ENCODE results near the gene TRPV2. TPM values are rescaled to one million over a fixed set of nuclear protein-coding genes. Genes with fewer than 3 reads are reported as not detected.

The TRPV2 gene
- total RNA-seq, 1 experiment from 2014 or later = 1.0 TPM

DNA sequence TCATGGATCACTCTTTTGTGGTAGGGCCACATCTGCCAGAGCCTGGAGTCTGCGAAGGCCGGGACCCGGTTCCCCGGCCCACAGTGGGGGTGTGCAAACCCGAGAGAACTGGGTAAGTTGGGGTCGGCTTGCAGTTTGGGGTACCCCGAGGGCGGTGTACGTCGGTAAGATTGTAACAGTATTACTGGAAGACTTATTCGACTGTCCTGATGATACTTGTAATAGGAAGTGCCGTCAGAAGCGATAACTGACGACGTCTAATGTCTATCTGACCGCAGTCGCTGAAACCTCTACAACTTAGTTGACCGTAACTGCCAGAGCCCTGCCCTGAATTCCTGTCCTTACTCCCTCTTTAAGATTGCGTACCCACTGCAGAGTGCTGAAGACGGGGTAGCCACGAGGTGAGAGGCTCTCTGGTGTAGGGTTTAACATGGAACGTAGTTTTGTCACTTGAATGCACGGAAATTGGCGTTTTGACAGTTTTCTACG lies 24.0 kb downstream of the TRPV2 start:
- Histone ChIP-seq H2BK12ac (ENCODE audit: insufficient read length, low read depth, low read length) (no peak overlapping the region), H2BK20ac (ENCODE audit: low read depth, low read length, poor library complexity, severe bottlenecking) (no peak overlapping the region), H3K9ac (ENCODE audit: extremely low read depth, insufficient read length, low read length) (peak overlapping the region; percentile 99), H3K4me1 (ENCODE audit: insufficient read depth, low read length) (0 out of 2 replicates have a peak, but pooled peaks cover 4% of the 10 kb centered on the region), H2AFZ (ENCODE audit: low read length) (no peak overlapping the region), H3K56ac (ENCODE audit: insufficient read length, low read depth, low read length) (peak overlapping the region; percentile 28), H3T11ph (ENCODE audit: low read length) (no peak overlapping the region), H3K4ac (ENCODE audit: low read depth, low read length) (no peak overlapping the region), H4K20me1 (ENCODE audit: control insufficient read depth, insufficient read depth, insufficient read length) (no peaks in the 10 kb centered on the region), H2BK120ac (ENCODE audit: low read depth, low read length, poor library complexity, severe bottlenecking) (no peak overlapping the region), H3K4me2 (ENCODE audit: insufficient read depth, insufficient read length, low read length) (peak overlapping the region; percentile 97), H3K23ac (ENCODE audit: insufficient read length, low read depth, low read length) (no peak overlapping the region), H3K79me1 (ENCODE audit: insufficient read depth, low read depth, low read length, poor library complexity, severe bottlenecking) (peaks cover 9% of the 10 kb centered on the region), H3K23me2 (ENCODE audit: insufficient read length, low read depth, low read length, poor library complexity, severe bottlenecking) (peaks cover 9% of the 10 kb centered on the region), H3K18ac (ENCODE audit: insufficient read length, low read depth, low read length) (no peak overlapping the region), H4K8ac (replicated peaks; ENCODE audit: insufficient read length, low read depth, low read length) (no peak overlapping the region), H3K14ac (ENCODE audit: insufficient read depth, low read length) (peak overlapping the region; percentile 71; the same call in 1 of the 2 replicates), H2BK5ac (ENCODE audit: insufficient read length, low read length) (no peak overlapping the region), H3K9me3 (ENCODE audit: control insufficient read depth, low read depth, low read length) (no peaks in the 10 kb centered on the region), H2BK15ac (ENCODE audit: low read depth, low read length) (no peak overlapping the region), H4K5ac (ENCODE audit: insufficient read length, low read depth, low read length) (no peak overlapping the region), H3K79me2 (ENCODE audit: insufficient read depth, low read length) (peaks cover 5% of the 10 kb centered on the region; the same call in 1 of the 2 replicates), H2AK5ac (ENCODE audit: insufficient read length, low read length) (no peak overlapping the region), H3K27ac (ENCODE audit: insufficient read length, low read depth, low read length) (peak overlapping the region; percentile 74), H4K91ac (ENCODE audit: insufficient read length, low read depth, low read length) (no peak overlapping the region), H3K27me3 (ENCODE audit: insufficient read depth, low read length) (no peaks in the 10 kb centered on the region)
- WGBS (ENCODE audit: extremely low coverage, insufficient read length, low lambda C conversion rate) = no CpG with 5 or more reads among the region's 25 CpGs
- no peak for DNase-seq
- TF ChIP-seq, protein P1, sequence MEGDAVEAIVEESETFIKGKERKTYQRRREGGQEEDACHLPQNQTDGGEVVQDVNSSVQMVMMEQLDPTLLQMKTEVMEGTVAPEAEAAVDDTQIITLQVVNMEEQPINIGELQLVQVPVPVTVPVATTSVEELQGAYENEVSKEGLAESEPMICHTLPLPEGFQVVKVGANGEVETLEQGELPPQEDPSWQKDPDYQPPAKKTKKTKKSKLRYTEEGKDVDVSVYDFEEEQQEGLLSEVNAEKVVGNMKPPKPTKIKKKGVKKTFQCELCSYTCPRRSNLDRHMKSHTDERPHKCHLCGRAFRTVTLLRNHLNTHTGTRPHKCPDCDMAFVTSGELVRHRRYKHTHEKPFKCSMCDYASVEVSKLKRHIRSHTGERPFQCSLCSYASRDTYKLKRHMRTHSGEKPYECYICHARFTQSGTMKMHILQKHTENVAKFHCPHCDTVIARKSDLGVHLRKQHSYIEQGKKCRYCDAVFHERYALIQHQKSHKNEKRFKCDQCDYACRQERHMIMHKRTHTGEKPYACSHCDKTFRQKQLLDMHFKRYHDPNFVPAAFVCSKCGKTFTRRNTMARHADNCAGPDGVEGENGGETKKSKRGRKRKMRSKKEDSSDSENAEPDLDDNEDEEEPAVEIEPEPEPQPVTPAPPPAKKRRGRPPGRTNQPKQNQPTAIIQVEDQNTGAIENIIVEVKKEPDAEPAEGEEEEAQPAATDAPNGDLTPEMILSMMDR (conservative IDR thresholded peaks at IDR 0.05) = no peak
- Mint-ChIP-seq H3K9me3 (peaks cover 0 to 2% of the 10 kb centered on the region in 2 experiments; a peak in 1 of 5 replicates), H3K36me3 (ENCODE audit: insufficient read depth in 1 of 3, low read depth in 3 of 3) (peaks cover 42 to 54% (median 54%) of the 10 kb centered on the region in 3 experiments), H3K27ac (peak overlapping the region; percentile 92 to 99 (median 98)), H3K4me1 (peaks cover 49 to 62% of the 10 kb centered on the region in 2 experiments), H3K27me3 (ENCODE audit: low read depth) (peaks cover 5% of the 10 kb centered on the region), H3K4me3 (peak overlapping the region; percentile 99)
